Measurements from ENCODE around the gene CCDC197.

The CCDC197 gene

DNA sequence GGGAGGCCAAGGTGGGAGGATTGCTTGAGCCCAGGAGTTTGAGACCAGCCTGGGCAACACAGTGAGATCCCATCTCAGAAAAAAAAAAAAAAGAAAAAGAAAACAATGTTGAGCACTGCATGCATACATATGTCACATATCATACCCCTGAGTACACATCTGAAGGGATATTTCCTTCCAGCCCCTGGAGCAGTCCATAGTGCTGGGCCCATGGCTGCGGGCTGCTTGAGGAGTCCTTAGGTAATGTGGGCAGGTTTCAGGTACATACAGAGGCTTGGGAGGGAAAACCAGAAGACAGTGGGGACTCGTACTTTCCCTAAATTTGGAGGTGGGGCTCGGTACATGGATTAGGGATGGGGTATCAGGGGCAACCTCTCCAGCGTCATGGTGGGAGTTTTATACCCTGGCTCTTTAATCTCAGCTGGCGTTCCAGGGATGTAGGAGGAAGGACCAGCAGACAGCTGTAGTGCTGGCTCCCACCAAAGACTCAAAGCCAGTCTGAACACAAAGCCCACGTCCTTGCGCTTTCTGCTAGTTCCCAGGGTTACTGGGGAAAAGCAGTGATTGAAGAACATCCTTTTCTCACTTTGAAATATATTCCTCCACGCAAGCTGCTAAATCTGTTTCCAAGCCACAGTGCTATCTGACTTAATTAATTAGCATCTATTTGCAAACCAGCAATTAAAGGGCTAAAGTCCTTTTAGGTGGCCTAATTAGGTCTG is 34.2 kb downstream of the CCDC197 start:
- intact Hi-C loops (cut with DNase I) = no loop called here
- DNase-seq = peak in 12 of 42 donors; percentile 22 to 60 (median 42)

- DNase-seq = no peak
- intact Hi-C loops (cut with DNase I) = no loop called here
These were observed 34.8 kb downstream of the CCDC197 start for GRCh38 chr14:94031883-94032279.

DNA sequence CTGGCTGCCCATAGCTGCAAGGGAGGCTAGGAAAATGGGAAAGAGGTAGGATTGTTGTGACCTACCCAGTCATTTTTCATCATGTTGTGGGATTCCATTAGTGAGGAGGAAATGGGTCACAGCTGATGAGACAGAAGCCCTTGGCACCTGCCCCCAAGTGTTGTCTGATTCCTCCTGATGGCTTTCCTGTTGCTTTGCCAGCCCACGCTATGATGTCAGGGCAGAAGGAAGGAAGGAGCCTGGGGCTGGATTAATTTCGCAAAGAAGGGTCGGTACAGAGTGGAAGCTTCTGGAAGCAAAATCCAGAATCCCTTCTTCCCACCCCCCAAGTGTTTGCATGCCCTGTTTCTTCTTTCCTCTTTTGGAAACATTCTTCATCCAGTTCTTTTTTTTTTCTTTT is 37.8 kb downstream of the CCDC197 start:
- intact Hi-C loops (cut with DNase I) = loop anchor here (5.0 kb wide), 1 partner anchor 102 kb away; no protein-coding TSS in a partner anchor
- DNase-seq = no peak

GRCh38 chr14:94036313-94037167 is 39.4 kb downstream of the CCDC197 start:
- DNase-seq = peak; percentile 36 to 90 (median 74)
- intact Hi-C loops (cut with DNase I) = loop anchor here (5.0 kb wide), 1 partner anchor 101 kb away; no protein-coding TSS in a partner anchor

DNA sequence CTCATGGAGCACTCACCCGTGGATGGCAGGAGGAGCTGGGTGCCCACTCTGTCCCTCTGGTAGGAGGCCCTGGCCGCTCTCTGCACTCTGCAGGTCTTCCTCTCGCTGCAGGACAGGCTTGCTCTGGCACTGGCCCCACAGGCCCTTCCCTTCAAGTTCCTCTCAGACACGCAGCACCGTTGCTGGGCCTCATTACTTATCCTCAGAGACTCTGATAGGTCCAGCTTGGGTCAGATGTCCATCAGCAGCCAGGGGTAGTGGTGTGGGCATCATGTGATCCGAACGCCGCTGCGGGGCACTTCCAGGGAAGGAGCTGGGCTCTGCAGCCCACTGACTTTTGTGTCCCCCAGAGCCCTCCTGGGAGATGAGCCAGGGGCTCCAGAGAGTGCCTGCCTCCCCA is 40.9 kb downstream of the CCDC197 start:
- intact Hi-C loops (cut with DNase I) = loop anchor here (5.0 kb wide), 1 partner anchor 99 kb away; no protein-coding TSS in a partner anchor
- DNase-seq = no peak

DNA sequence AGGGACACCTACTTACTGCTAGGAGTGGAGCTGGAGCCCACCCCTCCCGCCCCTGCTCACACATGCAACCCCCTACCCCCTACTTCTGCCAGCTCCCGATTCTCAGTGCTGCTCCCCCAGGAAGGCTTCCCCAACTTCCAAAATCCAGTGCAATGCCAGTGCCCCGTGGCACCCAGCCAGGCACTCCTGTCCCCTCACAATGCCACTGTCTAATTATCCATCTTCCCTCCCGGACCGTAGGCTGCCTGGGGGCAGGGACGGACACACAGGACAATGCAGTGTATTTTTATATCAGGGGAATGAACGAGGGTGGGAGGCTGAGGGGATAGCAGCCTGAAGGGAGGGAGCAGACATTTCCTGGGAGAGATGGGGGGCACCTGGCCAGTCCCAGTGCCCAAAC is 41.4 kb downstream of the CCDC197 start:
- DNase-seq = no peak
- intact Hi-C loops (cut with DNase I) = loop anchor here (5.0 kb wide), 1 partner anchor 99 kb away; no protein-coding TSS in a partner anchor

DNA sequence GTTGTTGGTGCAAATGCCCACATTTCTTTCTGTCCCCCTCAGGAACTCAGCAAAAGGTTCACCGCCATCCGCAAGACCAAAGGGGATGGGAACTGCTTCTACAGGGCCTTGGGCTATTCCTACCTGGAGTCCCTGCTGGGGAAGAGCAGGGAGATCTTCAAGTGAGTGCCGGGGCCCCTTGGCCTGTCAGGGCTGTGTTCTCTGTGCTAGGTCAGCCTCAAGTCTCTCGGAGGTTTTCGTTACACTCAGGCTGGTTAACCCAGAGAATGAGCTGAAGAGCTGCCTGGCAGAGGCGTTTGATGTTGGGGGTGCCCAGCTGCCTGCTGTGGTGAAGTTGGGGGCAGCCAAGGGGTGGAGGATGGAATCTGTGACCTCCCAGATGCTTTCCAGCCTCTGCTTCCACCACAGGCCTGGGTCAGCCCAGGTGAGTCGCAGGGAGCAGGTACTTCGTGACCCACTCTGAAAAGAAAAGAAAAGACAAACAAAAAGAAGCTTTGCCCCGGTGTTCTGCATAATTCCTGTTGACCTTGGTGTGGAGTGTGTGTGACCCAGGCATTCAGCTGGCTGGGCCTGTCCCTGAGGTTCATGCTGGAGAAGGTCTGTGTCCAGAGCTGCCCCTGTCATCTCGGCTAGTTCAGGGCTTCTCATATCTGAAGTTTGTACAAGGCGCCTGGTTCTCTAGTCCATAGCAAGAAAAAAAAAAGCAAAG is 42.0 kb downstream of the CCDC197 start:
- no peak for DNase-seq
- intact Hi-C loops (cut with DNase I) = loop anchor here (5.0 kb wide), 1 partner anchor 98 kb away; no protein-coding TSS in a partner anchor

DNA sequence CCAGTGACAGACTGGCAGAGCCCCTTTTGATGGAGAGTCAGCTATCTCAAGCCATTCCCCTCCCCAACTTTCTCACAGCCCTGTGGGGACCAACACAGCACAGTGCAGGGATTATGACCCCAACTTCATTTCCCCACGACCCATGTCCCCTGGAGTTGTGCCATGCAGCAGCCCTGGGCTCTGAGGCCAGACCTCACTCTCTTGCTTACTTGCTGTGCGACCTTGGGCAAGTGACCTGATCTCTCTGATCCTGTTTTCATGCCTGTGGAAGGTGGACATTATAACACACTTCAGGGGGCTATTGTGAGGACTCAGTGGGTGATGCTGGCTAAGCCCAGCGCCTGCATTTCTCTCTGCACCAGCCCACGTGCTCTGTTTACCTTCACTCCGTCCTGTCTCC is 43.1 kb downstream of the CCDC197 start:
- no peak for DNase-seq
- intact Hi-C loops (cut with DNase I) = no loop called here

GRCh38 chr14:94040796-94041195 is 43.7 kb downstream of the CCDC197 start:
- DNase-seq = no peak
- intact Hi-C loops (cut with DNase I) = no loop called here

DNA sequence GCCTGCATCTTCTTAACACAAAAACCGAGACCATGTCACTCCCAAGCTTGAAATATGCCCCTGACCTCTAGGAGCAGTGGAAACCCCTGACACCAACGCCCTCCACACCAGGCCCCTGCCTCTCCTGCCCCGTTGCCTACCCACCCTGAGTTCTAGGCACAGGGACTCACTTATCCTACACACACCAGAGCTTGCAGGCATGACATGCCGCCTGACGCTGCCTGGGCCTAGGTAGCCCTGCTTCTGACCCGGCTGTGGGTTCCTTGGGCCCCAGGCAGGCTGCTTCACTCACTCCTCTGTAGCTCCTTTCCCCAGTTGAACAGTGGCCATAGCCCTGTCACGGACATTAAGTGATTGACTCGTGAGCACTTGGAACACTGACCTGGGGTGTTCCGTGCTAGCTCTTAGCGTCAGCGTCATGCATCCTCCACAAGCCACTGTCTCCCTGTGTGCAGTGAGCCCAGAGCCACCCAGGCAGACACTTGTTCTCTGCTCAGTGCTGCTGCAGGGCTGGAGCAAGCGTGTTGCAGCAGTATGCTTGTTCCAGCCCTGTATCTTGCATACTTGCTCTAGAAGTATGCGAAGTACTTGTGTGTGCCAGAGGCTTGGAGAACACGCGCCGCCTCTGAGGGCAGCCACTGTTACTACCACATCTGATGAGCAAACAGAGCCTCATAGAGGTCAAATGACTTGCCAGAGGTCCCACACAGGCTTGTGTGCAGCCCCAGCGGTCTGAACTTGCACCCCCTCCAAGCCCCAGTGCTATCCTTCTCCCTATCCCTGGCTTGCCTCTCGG is 44.6 kb downstream of the CCDC197 start:
- intact Hi-C loops (cut with DNase I) = no loop called here
- peak in 10 of 42 donors; percentile 19 to 72 (median 50) for DNase-seq

GRCh38 chr14:94042433-94043091 is 45.5 kb downstream of the CCDC197 start:
- DNase-seq = peak in 2 of 42 donors; percentile 33 to 49
- intact Hi-C loops (cut with DNase I) = no loop called here

- peak in 2 of 42 donors; percentile 27 to 28 for DNase-seq
- intact Hi-C loops (cut with DNase I) = no loop called here
These were observed 46.1 kb downstream of the CCDC197 start for GRCh38 chr14:94043111-94043755.

GRCh38 chr14:94043756-94044475 is 46.8 kb downstream of the CCDC197 start:
- peak in 3 of 42 donors; percentile 1 to 20 (median 19) for DNase-seq
- intact Hi-C loops (cut with DNase I) = no loop called here

GRCh38 chr14:94044476-94045091 is 47.5 kb downstream of the CCDC197 start:
- peak in 4 of 42 donors; percentile 9 to 41 (median 26) for DNase-seq
- intact Hi-C loops (cut with DNase I) = no loop called here

DNA sequence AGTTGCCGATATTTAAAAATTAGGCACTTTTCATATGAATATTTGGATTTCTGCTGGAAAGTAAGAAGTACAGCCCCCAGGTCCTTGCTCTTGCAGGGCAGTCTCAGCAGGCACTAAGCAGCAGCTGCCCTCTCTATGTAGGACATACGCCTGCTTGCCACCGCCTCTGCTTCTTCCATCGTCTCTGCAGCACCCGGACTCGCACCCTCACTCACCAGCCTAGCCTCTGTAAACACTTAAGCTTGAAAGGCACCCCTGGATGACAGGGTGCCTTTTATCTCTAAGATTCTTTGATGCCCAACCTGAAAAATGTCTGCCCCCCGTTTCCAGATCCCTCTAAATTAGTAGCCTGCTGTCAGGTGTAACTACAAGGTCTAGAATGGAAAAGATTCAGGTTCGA is 48.0 kb downstream of the CCDC197 start:
- peak in 7 of 42 donors; percentile 3 to 30 (median 10) for DNase-seq
- intact Hi-C loops (cut with DNase I) = no loop called here

DNA sequence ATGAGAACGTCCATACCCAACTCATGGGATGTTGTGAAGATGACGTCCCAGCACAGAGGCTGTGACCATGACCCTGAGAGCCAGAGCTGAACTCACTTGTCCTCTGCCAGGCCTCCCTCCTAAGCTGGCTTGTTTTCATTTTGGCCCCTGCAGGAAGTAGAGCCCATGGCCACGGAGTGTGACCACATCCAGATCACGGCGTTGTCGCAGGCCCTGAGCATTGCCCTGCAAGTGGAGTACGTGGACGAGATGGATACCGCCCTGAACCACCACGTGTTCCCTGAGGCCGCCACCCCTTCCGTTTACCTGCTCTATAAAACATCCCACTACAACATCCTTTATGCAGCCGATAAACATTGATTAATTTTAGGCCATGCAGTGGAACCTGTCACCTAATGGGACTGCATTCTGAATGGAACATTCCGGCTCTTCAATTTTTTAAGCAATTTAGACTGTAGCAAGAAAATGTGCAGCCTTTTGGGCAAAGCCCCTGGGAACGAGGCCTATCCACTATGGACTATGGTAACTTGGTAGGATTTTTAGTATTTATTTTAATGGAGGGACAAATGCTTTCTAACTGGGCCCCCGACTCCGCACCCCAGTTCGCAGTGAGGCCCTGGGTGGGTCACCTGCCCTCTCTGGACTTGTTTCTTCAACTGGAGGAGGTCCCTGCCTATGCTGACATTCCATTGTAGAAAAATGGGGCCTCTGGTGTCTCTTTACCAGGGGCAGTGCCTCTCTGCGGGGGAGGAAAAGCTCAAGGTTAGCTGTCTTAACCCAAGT is 48.7 kb downstream of the CCDC197 start:
- peak in 13 of 42 donors; percentile 7 to 42 (median 10) for DNase-seq
- intact Hi-C loops (cut with DNase I) = no loop called here

Data from head of caudate nucleus (tissue), 42 donors.